NCI-H2107 treated with DMSO at 0.1 percent for 48 hours (cell line): ENCODE data around the gene KDM5B.
A peak's percentile ranks its signal among the peaks of the same experiment; 100 is the strongest.
"Not testable (repeated sequence)": the region's sequence is repeated elsewhere in the genome, so short reads cannot be mapped to it uniquely, and the experiment has no call there.

Experiments
- DNase-seq: peaks from one replicate; lab custom pipeline; 2025; ENCODE audit not compliant: unreplicated experiment; lab: John Stamatoyannopoulos, UW

KDM5B gene

GRCh38 chr1:202815120-202815519 is 6.9 kb upstream of the KDM5B start:
- peak; percentile 17 for DNase-seq

- DNase-seq: no peak
Measured at GRCh38 chr1:202812176-202813026, 4.2 kb upstream of the KDM5B start.

- DNase-seq: peak; percentile 25
Measured at GRCh38 chr1:202811296-202812175, 3.3 kb upstream of the KDM5B start.

GRCh38 chr1:202810615-202811295 is 2.5 kb upstream of the KDM5B start, which contains the start of gene PCAT6:
Gene PCAT6 (plus strand): TSS chr1:202810954.
- peak; percentile 80 for DNase-seq

DNA sequence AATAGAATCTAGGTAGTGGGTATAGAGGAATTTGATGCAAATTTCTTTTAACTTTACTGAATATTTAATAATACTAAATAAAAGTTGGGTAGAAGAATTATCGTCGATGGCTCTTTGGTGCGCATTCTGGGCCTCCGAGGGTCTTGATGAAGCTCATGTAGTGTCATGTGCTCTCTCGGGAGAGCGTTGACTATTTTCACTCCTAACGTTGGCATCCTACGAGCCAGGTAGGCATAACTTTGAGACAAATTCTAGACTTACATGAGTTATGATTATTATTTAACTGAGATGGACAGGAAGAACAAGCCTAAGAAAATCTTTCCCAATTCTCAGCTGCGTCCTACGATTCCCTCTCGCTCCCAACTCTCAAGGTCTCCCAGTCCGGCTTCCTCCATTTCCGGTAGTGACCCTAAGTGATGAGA is 2.0 kb upstream of the KDM5B start:
- DNase-seq: no peak

DNA sequence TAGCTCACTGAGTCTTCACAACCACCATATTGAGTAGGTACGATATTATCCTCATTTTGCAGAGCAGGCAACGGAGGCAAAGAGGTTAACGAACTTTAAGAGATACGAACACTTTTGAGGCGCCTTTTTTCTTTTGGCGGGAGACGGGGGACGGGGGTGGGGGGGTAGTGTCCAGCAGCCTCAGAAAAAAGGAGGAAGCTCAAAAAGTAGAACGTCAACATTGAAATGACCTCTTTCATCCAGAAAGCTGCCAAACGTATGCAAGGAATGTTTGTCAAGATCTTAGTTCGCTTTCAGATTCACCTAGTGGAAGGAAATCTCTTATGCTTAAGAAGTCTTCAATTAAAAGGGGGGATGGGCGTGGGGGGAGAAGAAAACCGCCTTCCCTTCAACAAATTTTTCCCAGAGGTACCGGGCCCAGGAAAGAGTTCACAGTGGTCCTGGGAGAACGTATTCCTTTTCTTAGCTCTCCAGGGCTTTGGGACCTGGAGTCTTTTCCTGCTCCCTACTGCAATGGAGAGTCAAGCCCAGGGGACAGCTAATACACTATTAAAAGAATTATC is 1.5 kb upstream of the KDM5B start:
- DNase-seq: no peak

DNA sequence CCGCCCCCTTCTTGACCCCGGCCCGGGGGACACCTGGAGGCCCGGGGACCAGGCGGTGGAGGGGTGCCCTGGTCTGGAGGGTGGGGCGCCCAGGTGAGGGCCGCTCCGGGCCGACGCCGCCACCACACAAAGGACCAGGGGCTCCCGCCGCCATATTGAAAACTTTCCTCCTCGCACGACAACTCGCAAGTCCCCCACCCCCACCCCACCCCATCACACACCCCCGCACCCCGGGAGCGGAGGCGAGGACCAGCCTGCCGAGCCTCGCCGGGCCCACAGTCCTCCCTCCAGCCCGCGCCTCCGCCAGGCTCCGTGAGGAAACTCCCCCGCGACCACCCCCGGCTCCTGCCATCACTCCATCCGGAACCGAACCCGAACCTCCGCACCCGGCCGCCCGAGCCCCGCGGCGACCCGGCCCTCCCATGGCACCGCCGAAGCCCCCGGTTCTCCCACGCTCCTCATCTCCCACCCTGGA is 733 bp downstream of the KDM5B start:
- DNase-seq: peak; percentile 17

DNA sequence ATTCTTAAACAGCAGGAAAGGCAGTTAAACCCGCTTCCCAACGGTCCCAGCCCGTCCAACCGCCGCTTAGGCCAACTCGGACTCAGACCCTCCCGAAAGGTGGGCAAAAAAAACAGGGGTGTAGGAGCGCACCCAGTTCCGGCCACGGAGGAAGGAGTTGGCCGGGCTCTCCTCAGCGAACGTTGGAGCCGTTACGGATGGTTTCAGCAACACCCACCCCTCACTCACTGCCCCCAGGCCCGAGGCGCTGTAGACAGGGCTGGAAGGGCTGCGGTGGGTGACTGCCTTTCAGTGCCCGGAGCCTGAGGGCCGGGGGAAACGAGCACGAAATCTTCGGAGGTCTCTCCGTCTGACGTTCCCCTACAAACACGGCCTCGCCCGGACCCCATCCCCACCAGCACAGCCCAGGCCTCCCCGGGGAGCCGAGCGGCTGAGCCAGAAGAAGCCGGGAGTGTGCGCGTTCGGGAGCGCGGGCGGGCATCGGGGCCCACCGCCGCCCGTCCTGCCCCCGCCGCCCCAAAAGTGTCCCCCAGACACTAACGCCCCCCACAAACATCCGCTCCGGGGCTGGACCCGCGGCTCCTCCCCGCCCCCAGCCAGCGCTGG is 1.3 kb downstream of the KDM5B start:
- no peak for DNase-seq

- no peak for DNase-seq
Measured at GRCh38 chr1:202805886-202806844, 2.1 kb downstream of the KDM5B start.

DNA sequence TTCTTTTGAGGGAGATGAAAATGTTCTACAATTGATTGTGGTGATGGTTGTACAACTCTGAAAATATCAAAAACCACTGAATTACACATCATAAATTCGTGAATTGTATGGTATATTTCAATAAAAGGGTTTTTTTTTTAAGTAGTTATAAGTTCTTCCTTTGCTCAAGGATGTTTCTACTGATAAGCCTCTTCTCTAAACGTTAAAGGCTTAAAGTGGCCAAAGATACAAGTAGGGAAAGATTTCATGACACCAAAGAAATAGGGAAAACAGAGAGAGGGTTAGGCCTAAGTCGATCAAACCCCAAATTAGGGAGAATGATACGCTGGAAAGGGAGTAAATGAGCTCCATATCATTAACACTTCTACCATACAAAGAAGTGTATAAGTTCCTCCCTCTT is 4.1 kb downstream of the KDM5B start:
- no peak for DNase-seq

DNA sequence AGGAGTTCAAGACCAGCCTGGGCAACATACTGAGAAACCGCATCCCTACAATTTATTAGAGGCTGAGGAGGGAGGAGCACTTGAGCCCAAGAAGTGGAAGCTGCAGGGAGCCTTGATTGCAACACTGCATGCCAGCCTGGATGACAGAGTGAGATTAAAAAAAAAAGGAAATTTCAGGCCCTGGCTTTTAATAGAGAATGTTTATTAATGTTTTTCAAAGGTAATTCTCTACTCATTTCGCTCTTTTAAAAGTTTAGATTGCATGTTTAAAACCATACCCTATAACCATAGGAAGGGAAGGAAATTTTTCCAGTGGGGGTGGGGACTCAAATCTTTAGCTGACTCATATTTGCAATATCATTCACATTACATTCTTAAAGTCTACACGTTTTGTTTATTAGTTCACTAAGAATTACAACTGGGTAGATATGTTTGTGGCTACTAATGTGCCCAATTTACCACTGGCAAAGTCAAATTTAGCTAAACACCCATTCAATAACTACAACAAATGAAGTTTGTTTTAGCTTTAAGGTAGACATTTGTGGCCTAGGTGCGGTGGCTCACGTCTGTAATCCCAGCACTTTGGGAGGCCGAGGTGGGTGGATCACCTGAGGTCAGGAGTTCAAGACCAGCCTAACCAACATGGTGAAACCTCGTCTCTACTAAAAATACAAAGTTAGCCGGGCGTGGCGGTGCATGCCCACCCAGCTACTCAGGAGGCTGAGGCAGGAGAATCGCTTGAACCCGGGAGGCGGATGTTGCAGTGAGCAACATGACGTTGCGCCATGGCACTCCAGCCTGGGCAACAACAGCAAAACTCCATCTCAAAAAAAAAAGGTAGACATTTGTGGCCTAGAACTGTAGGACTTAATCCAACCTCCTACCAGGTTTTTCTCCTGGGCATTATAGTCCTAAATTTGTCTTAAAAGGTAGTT is 5.0 kb downstream of the KDM5B start:
- no peak for DNase-seq

DNA sequence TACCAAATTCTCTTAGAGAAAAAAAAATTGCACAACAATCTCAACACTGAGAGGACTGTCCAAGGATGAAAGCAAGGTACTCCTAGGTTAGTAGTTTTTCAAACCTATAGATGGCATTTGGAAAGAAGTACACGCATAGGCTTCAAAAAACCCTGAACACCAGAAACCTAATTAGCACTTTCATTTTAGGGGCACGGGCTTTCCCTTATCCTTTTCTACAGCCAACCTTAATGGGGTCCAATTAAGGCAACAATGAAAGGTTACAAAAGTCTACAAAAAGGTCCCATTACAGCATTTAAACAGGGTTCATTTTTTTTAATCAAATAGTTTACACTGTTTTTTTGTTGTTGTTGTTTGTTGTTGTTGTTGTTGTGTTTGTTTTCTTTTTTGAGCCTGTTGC is 6.2 kb downstream of the KDM5B start:
- DNase-seq: no peak

GRCh38 chr1:202801175-202801574 is 7.0 kb downstream of the KDM5B start:
- no peak for DNase-seq

- DNase-seq: no peak
Measured at GRCh38 chr1:202800742-202801141, 7.5 kb downstream of the KDM5B start.

GRCh38 chr1:202798792-202799331 is 9.4 kb downstream of the KDM5B start:
- no peak for DNase-seq

DNA sequence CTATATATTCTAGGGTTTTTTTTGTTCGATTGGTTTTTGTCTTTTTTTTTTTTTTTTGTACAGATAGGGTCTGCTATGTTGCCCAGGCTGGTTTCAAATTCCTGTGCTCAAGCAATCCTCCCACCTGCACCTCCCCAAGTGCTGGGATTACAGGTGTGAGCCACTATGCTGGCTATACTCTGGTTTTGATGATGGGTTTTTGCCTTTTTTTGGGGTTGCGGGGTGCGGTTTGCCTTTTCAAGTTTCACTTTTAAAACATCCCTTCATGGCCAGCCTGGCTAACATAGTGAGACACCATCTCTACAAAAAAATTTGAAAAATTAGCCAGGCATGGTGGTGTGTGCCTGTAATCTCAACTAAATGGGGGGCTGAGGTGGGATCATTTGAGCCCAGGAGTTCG is 10.0 kb downstream of the KDM5B start:
- DNase-seq: no peak

GRCh38 chr1:202796670-202797069 is 11.6 kb downstream of the KDM5B start:
- no peak for DNase-seq

GRCh38 chr1:202794931-202795330 is 13.3 kb downstream of the KDM5B start:
- not testable (repeated sequence) for DNase-seq
